H1 (cell line): ENCODE results near the gene PGD.

Experiments used
- ATF3 ChIP-seq: IDR thresholded peaks from 2 replicates; pipeline ENCODE4 v1.6.1; 2011; ENCODE audit warnings: low read depth, mild to moderate bottlenecking, low read length; ENCODE audit not compliant: insufficient read depth
- CTCF ChIP-seq, 3 experiments: IDR thresholded peaks; 1 replicate in 2 of 3; 2 replicates in 1 of 3; pipeline versions ENCODE4 v1.5.1 to v1.6.1; 2011; ENCODE audit warnings: low read length in 3 of 3, mild to moderate bottlenecking in 3 of 3, inconsistent platforms in 2 of 3, low read depth in 1 of 3, moderate library complexity in 1 of 3; ENCODE audit not compliant: insufficient read depth in 1 of 3; ENCODE audit errors: control extremely low read depth in 1 of 3
- EP300 ChIP-seq, 2 experiments: IDR thresholded peaks; 1 replicate in 1 of 2; 2 replicates in 1 of 2; pipeline ENCODE4 v1.6.1; 2011 to 2012; ENCODE audit warnings: low read depth in 2 of 2, low read length in 2 of 2, mild to moderate bottlenecking in 2 of 2, borderline replicate concordance in 1 of 2, inconsistent platforms in 1 of 2, moderate library complexity in 1 of 2
- GABPA ChIP-seq: IDR thresholded peaks from 2 replicates; pipeline ENCODE4 v1.6.1; 2011; ENCODE audit warnings: mild to moderate bottlenecking, low read length, moderate library complexity, borderline replicate concordance; ENCODE audit not compliant: insufficient read depth
- JUND ChIP-seq: IDR thresholded peaks from 2 replicates; pipeline ENCODE4 v1.6.1; 2011; ENCODE audit warnings: mild to moderate bottlenecking, improper control_type of control experiment, low read length
- MAFK ChIP-seq: IDR thresholded peaks from 2 replicates; pipeline ENCODE4 v1.6.1; 2012; ENCODE audit warnings: low read depth, mild to moderate bottlenecking, improper control_type of control experiment, low read length
- NANOG ChIP-seq: IDR thresholded peaks from 2 replicates; pipeline ENCODE4 v1.6.1; 2011; ENCODE audit warnings: low read length, low read depth, mild to moderate bottlenecking, inconsistent platforms; ENCODE audit not compliant: insufficient read depth, poor library complexity, severe bottlenecking
- POLR2A ChIP-seq, 2 experiments: IDR thresholded peaks; 1 replicate in 1 of 2; 2 replicates in 1 of 2; pipeline ENCODE4 v1.6.1; 2011; ENCODE audit warnings: low read depth in 2 of 2, low read length in 2 of 2, mild to moderate bottlenecking in 2 of 2; ENCODE audit errors: control extremely low read depth in 1 of 2
- POLR2AphosphoS5 ChIP-seq: IDR thresholded peaks from 2 replicates; pipeline ENCODE4 v1.6.1; 2011; ENCODE audit warnings: low read depth, low read length
- RAD21 ChIP-seq, 2 experiments: IDR thresholded peaks in 1 of 2; conservative IDR thresholded peaks in 1 of 2; 2 replicates each; pipeline ENCODE4 v1.6.1; 2011; ENCODE audit warnings: low read depth in 2 of 2, low read length in 2 of 2, improper control_type of control experiment in 1 of 2, inconsistent platforms in 1 of 2, mild to moderate bottlenecking in 1 of 2, moderate library complexity in 1 of 2
- SP2 ChIP-seq: IDR thresholded peaks from 2 replicates; pipeline ENCODE4 v1.6.1; 2012; ENCODE audit warnings: mild to moderate bottlenecking, low read length, inconsistent platforms
- SUZ12 ChIP-seq: fragments of 200-600 bp; sonication (generic); IDR thresholded peaks from 2 replicates; pipeline ENCODE4 v1.6.1; 2012; ENCODE audit warnings: mild to moderate bottlenecking, inconsistent platforms, low read length, moderate library complexity, mixed read lengths
- TBP ChIP-seq: IDR thresholded peaks from 2 replicates; pipeline ENCODE4 v1.6.1; 2011; ENCODE audit warnings: low read depth, low read length, improper control_type of control experiment

GRCh38 chr1:10438677-10439163 is 39.9 kb downstream of the PGD start:
- TF ChIP-seq CTCF (IDR thresholded peaks at IDR 0.05; ENCODE audit: control extremely low read depth in 1 of 3, insufficient read depth in 1 of 3, low read depth in 1 of 3, low read length in 3 of 3): no peak
- TF ChIP-seq RAD21 (IDR thresholded peaks at IDR 0.05 in 1 of 2, conservative IDR thresholded peaks at IDR 0.05 in 1 of 2; ENCODE audit: low read depth in 2 of 2, low read length in 2 of 2): no peak
- no peak for TF ChIP-seq MAFK
- no peak for TF ChIP-seq POLR2AphosphoS5
- TF ChIP-seq NANOG: no peak
- TF ChIP-seq EP300 (IDR thresholded peaks at IDR 0.05; ENCODE audit: borderline replicate concordance in 1 of 2, low read depth in 2 of 2, low read length in 2 of 2): no peak
- TF ChIP-seq JUND: no peak
- no peak for TF ChIP-seq TBP
- TF ChIP-seq SP2: no peak
- no peak for TF ChIP-seq POLR2A (IDR thresholded peaks at IDR 0.05; ENCODE audit: control extremely low read depth in 1 of 2, low read depth in 2 of 2, low read length in 2 of 2)
- no peak for TF ChIP-seq ATF3
- no peak for TF ChIP-seq GABPA
- no peak for TF ChIP-seq SUZ12
